T-helper 17 cell (primary cell): ENCODE results near the gene LAMA4. TPM values are rescaled to one million over a fixed set of nuclear protein-coding genes. Genes with fewer than 3 reads are reported as not detected.
"Not testable (repeated sequence)": the region's sequence is repeated elsewhere in the genome, so short reads cannot be mapped to it uniquely, and the experiment has no call there.

Experiments
- ATAC-seq: fragments of 150-1000 bp; cut with Tn5 transposase; 2 replicates; pipeline ENCODE4 v1.10.0; 2021; ENCODE audit warnings: mild to moderate bottlenecking, moderate library complexity
- DNase-seq, 3 donors: peaks; one replicate each; pipeline versions ENCODE4 v3.0.0 to v3.0.0-alpha.2; 2020 to 2021
- H3K9me3 ChIP-seq: one replicate; pipeline ENCODE4 v1.7.0; 2013; ENCODE audit warnings: low read length, mild to moderate bottlenecking; ENCODE audit not compliant: control insufficient read depth, poor library complexity, severe bottlenecking
- H3K27ac Mint-ChIP-seq: one replicate; pipeline ENCODE4 v1.8.0; 2022; ENCODE audit warnings: mild to moderate bottlenecking, moderate library complexity, mixed read lengths
- H3K27me3 Mint-ChIP-seq: one replicate; pipeline ENCODE4 v1.8.0; 2022; ENCODE audit warnings: mixed read lengths
- H3K36me3 Mint-ChIP-seq: one replicate; pipeline ENCODE4 v1.8.0; 2022; ENCODE audit warnings: low read depth, mixed read lengths
- H3K4me1 Mint-ChIP-seq: one replicate; pipeline ENCODE4 v1.8.0; 2022; ENCODE audit warnings: mild to moderate bottlenecking, mixed read lengths
- H3K4me3 Mint-ChIP-seq: one replicate; pipeline ENCODE4 v1.8.0; 2022; ENCODE audit warnings: mild to moderate bottlenecking, moderate library complexity, mixed read lengths
- total RNA-seq, 4 donors: library from RNA in 2 of 4; stranded (reverse) in 2 of 4; gene quantifications; one replicate each; pipeline ENCODE4 v1.2.3 and lab custom pipeline; 2022 to 2026

Gene LAMA4
- total RNA-seq, 2 donors from 2014 or later: not detected

GRCh38 chr6:112209131-112209530, 45.2 kb downstream of the LAMA4 start:
- no peaks in the 10 kb centered on the region for H3K9me3 ChIP-seq
- DNase-seq (no peak), ATAC-seq (no peak)
- Mint-ChIP-seq H3K27ac (no peak overlapping the region), H3K4me1 (no peaks in the 10 kb centered on the region), H3K4me3 (no peak overlapping the region), H3K27me3 (peaks cover 39% of the 10 kb centered on the region), H3K36me3 (no peaks in the 10 kb centered on the region)

GRCh38 chr6:112207776-112208175, 46.6 kb downstream of the LAMA4 start:
- H3K36me3 Mint-ChIP-seq: no peaks in the 10 kb centered on the region
- no peak for DNase-seq
- peaks cover 41% of the 10 kb centered on the region for H3K27me3 Mint-ChIP-seq
- H3K9me3 ChIP-seq: no peaks in the 10 kb centered on the region
- H3K27ac Mint-ChIP-seq: no peak overlapping the region
- no peak for ATAC-seq
- no peaks in the 10 kb centered on the region for H3K4me1 Mint-ChIP-seq
- no peak overlapping the region for H3K4me3 Mint-ChIP-seq

GRCh38 chr6:112207131-112207530, 47.2 kb downstream of the LAMA4 start:
- no peaks in the 10 kb centered on the region for H3K9me3 ChIP-seq
- Mint-ChIP-seq H3K4me3 (no peak overlapping the region), H3K4me1 (no peaks in the 10 kb centered on the region), H3K36me3 (no peaks in the 10 kb centered on the region), H3K27ac (no peak overlapping the region), H3K27me3 (peaks cover 44% of the 10 kb centered on the region)
- no peak for DNase-seq
- ATAC-seq: no peak

- H3K27ac Mint-ChIP-seq: no peak overlapping the region
Observed at GRCh38 chr6:112206110-112206458, 48.3 kb downstream of the LAMA4 start.

GRCh38 chr6:112205427-112206109, 48.8 kb downstream of the LAMA4 start:
- Mint-ChIP-seq H3K27me3 (peaks cover 44% of the 10 kb centered on the region), H3K4me3 (no peak overlapping the region), H3K36me3 (no peaks in the 10 kb centered on the region), H3K4me1 (no peaks in the 10 kb centered on the region), H3K27ac (no peak overlapping the region)
- DNase-seq (no peak), ATAC-seq (no peak)
- no peaks in the 10 kb centered on the region for H3K9me3 ChIP-seq

More at GRCh38 chr6:112206110-112206458, 48.3 kb downstream of the LAMA4 start:
- H3K9me3 ChIP-seq: no peaks in the 10 kb centered on the region
- ATAC-seq: no peak
- no peak for DNase-seq
- peaks cover 44% of the 10 kb centered on the region for H3K27me3 Mint-ChIP-seq
- no peaks in the 10 kb centered on the region for H3K36me3 Mint-ChIP-seq
- no peaks in the 10 kb centered on the region for H3K4me1 Mint-ChIP-seq
- H3K4me3 Mint-ChIP-seq: no peak overlapping the region

- H3K4me1 Mint-ChIP-seq: no peaks in the 10 kb centered on the region
- H3K9me3 ChIP-seq: no peaks in the 10 kb centered on the region
- H3K27ac Mint-ChIP-seq: no peak overlapping the region
Observed at GRCh38 chr6:112204350-112204706, 50.0 kb downstream of the LAMA4 start.

GRCh38 chr6:112203577-112204349, 50.6 kb downstream of the LAMA4 start:
- Mint-ChIP-seq H3K4me1 (no peaks in the 10 kb centered on the region), H3K27ac (no peak overlapping the region), H3K4me3 (no peak overlapping the region), H3K27me3 (peaks cover 49% of the 10 kb centered on the region), H3K36me3 (no peaks in the 10 kb centered on the region)
- DNase-seq: no peak
- no peak for ATAC-seq
- H3K9me3 ChIP-seq: no peaks in the 10 kb centered on the region

More at GRCh38 chr6:112204350-112204706, 50.0 kb downstream of the LAMA4 start:
- DNase-seq: no peak
- Mint-ChIP-seq H3K27me3 (peaks cover 44% of the 10 kb centered on the region), H3K4me3 (no peak overlapping the region), H3K36me3 (no peaks in the 10 kb centered on the region)
- ATAC-seq: no peak

- no peak for ATAC-seq
- no peaks in the 10 kb centered on the region for H3K36me3 Mint-ChIP-seq
- no peak overlapping the region for H3K4me3 Mint-ChIP-seq
- DNase-seq: no peak
- H3K27ac Mint-ChIP-seq: no peak overlapping the region
- H3K9me3 ChIP-seq: no peaks in the 10 kb centered on the region
- H3K27me3 Mint-ChIP-seq: peaks cover 53% of the 10 kb centered on the region
- no peaks in the 10 kb centered on the region for H3K4me1 Mint-ChIP-seq
Observed at GRCh38 chr6:112202639-112203341, 51.6 kb downstream of the LAMA4 start.

GRCh38 chr6:112200185-112200914, 54.0 kb downstream of the LAMA4 start:
- not testable (repeated sequence) for H3K27ac Mint-ChIP-seq, DNase-seq, H3K4me1 Mint-ChIP-seq, H3K9me3 ChIP-seq, H3K36me3 Mint-ChIP-seq, H3K4me3 Mint-ChIP-seq, ATAC-seq
- H3K27me3 Mint-ChIP-seq: peaks cover 42% of the 10 kb centered on the region

GRCh38 chr6:112199001-112199403, 55.4 kb downstream of the LAMA4 start:
- no peaks in the 10 kb centered on the region for H3K36me3 Mint-ChIP-seq
- no peak overlapping the region for H3K27ac Mint-ChIP-seq
- ATAC-seq (no peak), DNase-seq (no peak)
- no peaks in the 10 kb centered on the region for H3K9me3 ChIP-seq
- peaks cover 35% of the 10 kb centered on the region for H3K27me3 Mint-ChIP-seq
- H3K4me3 Mint-ChIP-seq: no peak overlapping the region
- no peaks in the 10 kb centered on the region for H3K4me1 Mint-ChIP-seq

- no peak overlapping the region for H3K27ac Mint-ChIP-seq
- no peak for ATAC-seq
- no peak for DNase-seq
- H3K4me3 Mint-ChIP-seq: no peak overlapping the region
- peaks cover 31% of the 10 kb centered on the region for H3K27me3 Mint-ChIP-seq
- no peaks in the 10 kb centered on the region for H3K36me3 Mint-ChIP-seq
- H3K4me1 Mint-ChIP-seq: no peaks in the 10 kb centered on the region
- no peaks in the 10 kb centered on the region for H3K9me3 ChIP-seq
Observed at GRCh38 chr6:112198582-112198981, 55.8 kb downstream of the LAMA4 start.

GRCh38 chr6:112197636-112198035, 56.7 kb downstream of the LAMA4 start:
- Mint-ChIP-seq H3K4me3 (no peak overlapping the region), H3K27me3 (peaks cover 26% of the 10 kb centered on the region), H3K36me3 (no peaks in the 10 kb centered on the region), H3K4me1 (no peaks in the 10 kb centered on the region), H3K27ac (no peak overlapping the region)
- no peaks in the 10 kb centered on the region for H3K9me3 ChIP-seq
- no peak for DNase-seq
- ATAC-seq: no peak

GRCh38 chr6:112196306-112196705, 58.1 kb downstream of the LAMA4 start:
- Mint-ChIP-seq H3K27ac (no peak overlapping the region), H3K27me3 (peaks cover 35% of the 10 kb centered on the region), H3K36me3 (no peaks in the 10 kb centered on the region), H3K4me3 (no peak overlapping the region), H3K4me1 (no peaks in the 10 kb centered on the region)
- DNase-seq (no peak), ATAC-seq (no peak)
- no peaks in the 10 kb centered on the region for H3K9me3 ChIP-seq
